Lower leg skin (tissue), 3 donors: ENCODE measurements around the gene SMARCB1.

Experiments used
- POLR2A ChIP-seq, 2 donors: fragments of 450-650 bp; IDR thresholded peaks; one replicate each; pipeline ENCODE4 v1.6.1; 2016 to 2017; ENCODE audit warnings: antibody characterized with exemption in 2 of 2, mild to moderate bottlenecking in 1 of 2, moderate library complexity in 1 of 2
- TF ChIP-seq, protein P1 (sequence below), 3 donors: fragments of 450-650 bp; IDR thresholded peaks; one replicate each; pipeline ENCODE4 v1.5.1; 2016; ENCODE audit warnings: antibody characterized with exemption in 3 of 3, mild to moderate bottlenecking in 3 of 3, moderate library complexity in 2 of 3

DNA sequence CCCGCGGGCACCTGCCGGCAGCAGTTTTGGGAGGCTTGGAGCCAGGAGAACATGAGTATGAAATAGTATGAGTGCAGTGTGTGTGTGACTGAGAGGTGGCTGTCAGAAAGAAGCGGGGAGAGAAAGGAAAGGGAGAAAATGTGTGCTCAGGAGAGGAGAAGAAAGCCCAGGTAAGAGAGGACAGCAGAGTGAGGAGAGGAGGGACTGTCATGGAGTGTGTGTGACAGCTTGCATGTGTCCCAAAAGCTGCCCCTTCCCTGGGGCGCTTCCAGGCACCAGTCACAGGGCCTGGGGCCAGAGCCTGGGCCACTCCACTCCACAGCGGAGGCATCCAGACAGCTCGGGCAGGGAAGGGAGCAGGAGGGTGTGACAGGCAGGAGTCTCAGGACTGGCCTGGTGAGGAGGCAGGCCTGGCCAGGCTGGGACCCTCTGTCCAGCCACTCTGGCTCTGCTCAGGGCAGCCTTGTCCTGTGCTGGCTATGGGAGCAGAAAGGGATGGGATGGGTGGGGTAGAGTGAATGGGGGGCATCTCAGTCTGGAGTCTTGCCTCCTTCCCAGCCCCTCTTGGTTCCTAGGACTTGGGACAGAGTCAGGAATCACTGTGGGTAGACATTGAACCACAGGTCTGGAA lies 13.2 kb upstream of the SMARCB1 start:
- TF ChIP-seq, protein P1, sequence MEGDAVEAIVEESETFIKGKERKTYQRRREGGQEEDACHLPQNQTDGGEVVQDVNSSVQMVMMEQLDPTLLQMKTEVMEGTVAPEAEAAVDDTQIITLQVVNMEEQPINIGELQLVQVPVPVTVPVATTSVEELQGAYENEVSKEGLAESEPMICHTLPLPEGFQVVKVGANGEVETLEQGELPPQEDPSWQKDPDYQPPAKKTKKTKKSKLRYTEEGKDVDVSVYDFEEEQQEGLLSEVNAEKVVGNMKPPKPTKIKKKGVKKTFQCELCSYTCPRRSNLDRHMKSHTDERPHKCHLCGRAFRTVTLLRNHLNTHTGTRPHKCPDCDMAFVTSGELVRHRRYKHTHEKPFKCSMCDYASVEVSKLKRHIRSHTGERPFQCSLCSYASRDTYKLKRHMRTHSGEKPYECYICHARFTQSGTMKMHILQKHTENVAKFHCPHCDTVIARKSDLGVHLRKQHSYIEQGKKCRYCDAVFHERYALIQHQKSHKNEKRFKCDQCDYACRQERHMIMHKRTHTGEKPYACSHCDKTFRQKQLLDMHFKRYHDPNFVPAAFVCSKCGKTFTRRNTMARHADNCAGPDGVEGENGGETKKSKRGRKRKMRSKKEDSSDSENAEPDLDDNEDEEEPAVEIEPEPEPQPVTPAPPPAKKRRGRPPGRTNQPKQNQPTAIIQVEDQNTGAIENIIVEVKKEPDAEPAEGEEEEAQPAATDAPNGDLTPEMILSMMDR (IDR thresholded peaks at IDR 0.05), result no peak
- TF ChIP-seq POLR2A (IDR thresholded peaks at IDR 0.05), result no peak
